Keratinocyte (primary cell): ENCODE data around the gene TMEM163. TPM values are rescaled to one million over a fixed set of nuclear protein-coding genes. Genes with fewer than 3 reads are reported as not detected.

Experiments used
- DNase-seq: peaks from one replicate; pipeline ENCODE4 v3.0.0-alpha.2; 2011; ENCODE audit warnings: low read depth, missing footprints, low spot score
- FAIRE-seq: peaks from 2 replicates; lab custom pipeline; 2011; peaks lifted over from hg19 to GRCh38; lab: Jason Lieb, UNC
- H2AFZ ChIP-seq: 2 replicates; pipeline ENCODE4 v1.6.0; 2012; ENCODE audit warnings: low read length, control low read depth, inconsistent platforms; ENCODE audit not compliant: control insufficient read depth
- H3K27ac ChIP-seq: 2 replicates; pipeline ENCODE4 v1.5.1; 2011; ENCODE audit warnings: low read length; ENCODE audit not compliant: control insufficient read depth, insufficient read depth
- H3K27me3 ChIP-seq: 3 replicates; pipeline ENCODE4 v1.6.0; 2011; ENCODE audit warnings: low read length; ENCODE audit not compliant: control insufficient read depth, insufficient read depth; ENCODE audit errors: extremely low read depth
- H3K36me3 ChIP-seq, 2 experiments: 2 replicates in 1 of 2; 3 replicates in 1 of 2; pipeline ENCODE4 v1.5.1; 2011; ENCODE audit warnings: low read length in 2 of 2, mild to moderate bottlenecking in 1 of 2; ENCODE audit not compliant: control insufficient read depth in 2 of 2, insufficient read depth in 2 of 2; ENCODE audit errors: extremely low read depth in 1 of 2
- H3K4me1 ChIP-seq: 3 replicates; pipeline ENCODE4 v1.5.1; 2011; ENCODE audit warnings: low read length; ENCODE audit not compliant: control insufficient read depth, insufficient read depth; ENCODE audit errors: extremely low read depth
- H3K4me2 ChIP-seq: 3 replicates; pipeline ENCODE4 v1.6.0; 2011; ENCODE audit warnings: low read depth, low read length; ENCODE audit not compliant: control insufficient read depth, insufficient read depth; ENCODE audit errors: extremely low read depth
- H3K4me3 ChIP-seq, 3 experiments: fragments of 200-600 bp in 1 of 3; sonication (generic) in 1 of 3; 2 replicates in 2 of 3; 3 replicates in 1 of 3; pipeline ENCODE4 v1.5.1; 2011 to 2016; ENCODE audit warnings: low read length in 3 of 3, mild to moderate bottlenecking in 3 of 3, control low read depth in 2 of 3, inconsistent platforms in 1 of 3, low read depth in 1 of 3, mixed read lengths in 1 of 3, mixed run types in 1 of 3, moderate library complexity in 1 of 3; ENCODE audit not compliant: control insufficient read depth in 2 of 3, insufficient read depth in 2 of 3; ENCODE audit errors: extremely low read depth in 1 of 3
- H3K79me2 ChIP-seq: 2 replicates; pipeline ENCODE4 v1.6.0; 2012; ENCODE audit warnings: low read length; ENCODE audit not compliant: control insufficient read depth, insufficient read depth
- H3K9ac ChIP-seq: 3 replicates; pipeline ENCODE4 v1.6.0; 2011; ENCODE audit warnings: low read length; ENCODE audit not compliant: control insufficient read depth, insufficient read depth; ENCODE audit errors: extremely low read depth
- H3K9me1 ChIP-seq: 3 replicates; pipeline ENCODE4 v1.6.0; 2011; ENCODE audit warnings: low read length; ENCODE audit not compliant: control insufficient read depth, insufficient read depth; ENCODE audit errors: extremely low read depth
- H3K9me3 ChIP-seq: 2 replicates; pipeline ENCODE4 v1.5.1; 2012; ENCODE audit warnings: low read depth, low read length; ENCODE audit not compliant: control insufficient read depth
- H4K20me1 ChIP-seq: 3 replicates; pipeline ENCODE4 v1.6.0; 2011; ENCODE audit warnings: low read length; ENCODE audit not compliant: control insufficient read depth, insufficient read depth; ENCODE audit errors: extremely low read depth
- CTCF ChIP-seq, 3 experiments: IDR thresholded peaks in 1 of 3; conservative IDR thresholded peaks in 1 of 3; optimal IDR thresholded peaks in 1 of 3; 2 replicates in 2 of 3; 3 replicates in 1 of 3; pipeline versions ENCODE3 to v1.5.1; 2011; ENCODE audit warnings: low read length in 3 of 3, mild to moderate bottlenecking in 3 of 3, moderate library complexity in 2 of 3, control low read depth in 1 of 3, inconsistent platforms in 1 of 3; ENCODE audit not compliant: insufficient read depth in 2 of 3; ENCODE audit errors: extremely low read depth in 1 of 3
- EZH2 ChIP-seq: IDR thresholded peaks from one replicate; pipeline ENCODE4 v1.6.1; 2012; ENCODE audit warnings: inconsistent platforms, mild to moderate bottlenecking, low read length, moderate library complexity
- dilution Hi-C: fragments of 300-500 bp; cut with MboI; formaldehyde crosslinking; loops from one replicate; pipeline ENCODE4 v1.7.0; 2020; ENCODE audit warnings: low sequenced_read_pairs; ENCODE audit not compliant: extremely low pct_ligation_motif_present
- polyA plus RNA-seq, 5 experiments: library from polyadenylated mRNA; depleted of rRNA in 3 of 5; stranded (reverse) in 3 of 5; stranded (forward) in 1 of 5; unstranded in 1 of 5; fragments of >200 nt; gene quantifications; 1 replicate in 1 of 5; 2 replicates in 3 of 5; 3 replicates in 1 of 5; pipeline versions ENCODE4 v1.2.1 to v1.2.3, GENCODE V29; 2011 to 2012; ENCODE audit warnings: missing spikeins in 2 of 5, low read depth in 1 of 5, low replicate concordance in 1 of 5

TMEM163 gene
- polyA plus RNA-seq, 1 donor (not counting 4 experiments of a cell fraction or from before 2014, with no cell fraction given) = not detected

- DNase-seq (no peak), FAIRE-seq (no peak)
- Histone ChIP-seq H3K9me3 (no peaks in the 10 kb centered on the region), H3K27ac (no peak overlapping the region), H2AFZ (no peak overlapping the region), H3K27me3 (peaks cover 4% of the 10 kb centered on the region), H3K4me1 (peaks cover 8% of the 10 kb centered on the region), H3K4me3 (no peak overlapping the region), H3K79me2 (no peaks in the 10 kb centered on the region), H3K4me2 (no peak overlapping the region), H3K36me3 (no peaks in the 10 kb centered on the region), H4K20me1 (no peaks in the 10 kb centered on the region), H3K9ac (no peak overlapping the region), H3K9me1 (no peaks in the 10 kb centered on the region)
- no peak for TF ChIP-seq EZH2
- no peak for TF ChIP-seq CTCF (optimal IDR thresholded peaks at IDR 0.05 in 1 of 3, IDR thresholded peaks at IDR 0.05 in 1 of 3, conservative IDR thresholded peaks at IDR 0.05 in 1 of 3; ENCODE audit: extremely low read depth in 1 of 3, insufficient read depth in 2 of 3, low read length in 3 of 3)
- dilution Hi-C loops = no loop called here
These were observed 255.1 kb downstream of the TMEM163 start for GRCh38 chr2:134463699-134464022.

- Histone ChIP-seq H3K4me2 (no peak overlapping the region), H3K4me1 (peaks cover 8% of the 10 kb centered on the region), H3K4me3 (no peak overlapping the region), H2AFZ (no peak overlapping the region), H3K27ac (no peak overlapping the region), H3K36me3 (no peaks in the 10 kb centered on the region), H3K79me2 (no peaks in the 10 kb centered on the region), H3K9me1 (no peaks in the 10 kb centered on the region), H3K9me3 (no peaks in the 10 kb centered on the region), H3K9ac (no peak overlapping the region), H4K20me1 (no peaks in the 10 kb centered on the region), H3K27me3 (peaks cover 4% of the 10 kb centered on the region)
- TF ChIP-seq EZH2 (no peak), CTCF (optimal IDR thresholded peaks at IDR 0.05 in 1 of 3, IDR thresholded peaks at IDR 0.05 in 1 of 3, conservative IDR thresholded peaks at IDR 0.05 in 1 of 3; ENCODE audit: extremely low read depth in 1 of 3, insufficient read depth in 2 of 3, low read length in 3 of 3) (no peak)
- dilution Hi-C loops = no loop called here
- DNase-seq = no peak
- FAIRE-seq = no peak
These were observed 255.8 kb downstream of the TMEM163 start for GRCh38 chr2:134462791-134463698.
